Measurements from ENCODE around the gene SSH3. TPM values are rescaled to one million over a fixed set of nuclear protein-coding genes. Genes with fewer than 3 reads are reported as not detected.

The SSH3 gene
- total and polyA plus RNA-seq, 2 donors (not counting 1 experiment from before 2014, with no cell fraction given): 6.9 to 15.7 TPM

DNA sequence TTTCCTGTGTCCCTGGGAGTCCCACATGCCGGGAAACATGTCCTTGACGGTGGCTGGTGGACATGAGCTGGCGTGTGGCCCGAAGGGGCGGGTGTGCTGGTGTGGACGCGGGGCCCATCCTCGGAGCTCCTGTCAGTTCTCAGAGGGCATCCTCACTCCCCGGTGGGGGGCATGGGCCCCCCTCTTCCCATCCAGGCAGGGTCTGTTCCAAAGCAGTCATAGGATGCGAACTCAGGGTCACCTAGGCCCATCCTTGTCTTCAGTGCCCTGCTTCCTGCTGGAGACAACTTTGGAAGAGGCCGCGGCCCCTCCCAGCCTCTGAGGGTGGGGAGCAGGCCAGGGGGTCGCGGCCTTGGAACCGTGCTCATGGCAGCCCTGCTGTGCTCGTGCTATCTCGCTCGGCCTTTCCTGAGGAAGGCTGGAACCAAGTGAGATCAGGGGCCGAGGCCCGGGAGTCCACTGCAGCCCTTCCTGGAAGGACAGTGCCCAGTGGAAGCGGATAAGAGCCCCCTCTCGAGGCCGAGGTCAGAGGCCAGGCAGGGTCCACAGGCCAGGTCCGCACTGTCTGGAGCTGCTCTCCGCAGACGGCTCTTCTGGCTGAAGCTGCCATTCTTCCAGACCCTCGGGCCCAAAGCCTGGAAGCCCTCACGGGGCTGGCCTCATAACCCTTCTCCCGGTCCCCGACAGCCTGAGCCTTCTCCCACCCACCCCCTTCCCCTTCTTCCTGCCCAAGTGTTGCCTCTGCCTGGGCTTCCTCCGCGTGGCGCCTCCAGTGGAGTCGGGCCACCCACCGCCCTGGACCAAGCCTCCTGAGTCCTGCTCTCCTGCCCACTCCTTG, 28.3 kb upstream of the SSH3 start:
- Histone ChIP-seq H3K4me3 (replicated peaks in 1 of 4; ENCODE audit: control extremely low read depth in 1 of 4, insufficient read depth in 1 of 4, low read depth in 3 of 4, low read length in 4 of 4) (no peak overlapping the region), H3K9me3 (ENCODE audit: control insufficient read depth, insufficient read depth, low read depth, low read length) (no peaks in the 10 kb centered on the region), H3K4me1 (ENCODE audit: control insufficient read depth, extremely low read depth, insufficient read depth, low read length) (peaks cover 36% of the 10 kb centered on the region), H3K4me2 (ENCODE audit: extremely low read depth, insufficient read depth, low read length) (no peak overlapping the region), H4K20me1 (ENCODE audit: control insufficient read depth, extremely low read depth, insufficient read depth, low read length) (no peaks in the 10 kb centered on the region), H3K27ac (ENCODE audit: insufficient read depth, low read length) (no peak overlapping the region), H3K79me2 (ENCODE audit: control insufficient read depth, insufficient read depth, low read length) (peaks cover 58% of the 10 kb centered on the region), H3K9ac (ENCODE audit: insufficient read depth, low read length) (no peak overlapping the region), H3K36me3 (ENCODE audit: control insufficient read depth, insufficient read depth, low read length) (peaks cover 11% of the 10 kb centered on the region), H3K27me3 (ENCODE audit: control insufficient read depth, insufficient read depth, low read length) (no peaks in the 10 kb centered on the region), H2AFZ (ENCODE audit: low read length) (no peak overlapping the region)
- no peak for DNase-seq (ENCODE audit: low read depth in 2 of 2)
- no peak for TF ChIP-seq EZH2 (IDR thresholded peaks at IDR 0.05; ENCODE audit: low read length, missing control alignments)
- TF ChIP-seq, protein P1, sequence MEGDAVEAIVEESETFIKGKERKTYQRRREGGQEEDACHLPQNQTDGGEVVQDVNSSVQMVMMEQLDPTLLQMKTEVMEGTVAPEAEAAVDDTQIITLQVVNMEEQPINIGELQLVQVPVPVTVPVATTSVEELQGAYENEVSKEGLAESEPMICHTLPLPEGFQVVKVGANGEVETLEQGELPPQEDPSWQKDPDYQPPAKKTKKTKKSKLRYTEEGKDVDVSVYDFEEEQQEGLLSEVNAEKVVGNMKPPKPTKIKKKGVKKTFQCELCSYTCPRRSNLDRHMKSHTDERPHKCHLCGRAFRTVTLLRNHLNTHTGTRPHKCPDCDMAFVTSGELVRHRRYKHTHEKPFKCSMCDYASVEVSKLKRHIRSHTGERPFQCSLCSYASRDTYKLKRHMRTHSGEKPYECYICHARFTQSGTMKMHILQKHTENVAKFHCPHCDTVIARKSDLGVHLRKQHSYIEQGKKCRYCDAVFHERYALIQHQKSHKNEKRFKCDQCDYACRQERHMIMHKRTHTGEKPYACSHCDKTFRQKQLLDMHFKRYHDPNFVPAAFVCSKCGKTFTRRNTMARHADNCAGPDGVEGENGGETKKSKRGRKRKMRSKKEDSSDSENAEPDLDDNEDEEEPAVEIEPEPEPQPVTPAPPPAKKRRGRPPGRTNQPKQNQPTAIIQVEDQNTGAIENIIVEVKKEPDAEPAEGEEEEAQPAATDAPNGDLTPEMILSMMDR (conservative IDR thresholded peaks at IDR 0.05 in 1 of 2, IDR thresholded peaks at IDR 0.05 in 1 of 2; ENCODE audit: low read depth in 1 of 2, low read length in 2 of 2): no peak

DNA sequence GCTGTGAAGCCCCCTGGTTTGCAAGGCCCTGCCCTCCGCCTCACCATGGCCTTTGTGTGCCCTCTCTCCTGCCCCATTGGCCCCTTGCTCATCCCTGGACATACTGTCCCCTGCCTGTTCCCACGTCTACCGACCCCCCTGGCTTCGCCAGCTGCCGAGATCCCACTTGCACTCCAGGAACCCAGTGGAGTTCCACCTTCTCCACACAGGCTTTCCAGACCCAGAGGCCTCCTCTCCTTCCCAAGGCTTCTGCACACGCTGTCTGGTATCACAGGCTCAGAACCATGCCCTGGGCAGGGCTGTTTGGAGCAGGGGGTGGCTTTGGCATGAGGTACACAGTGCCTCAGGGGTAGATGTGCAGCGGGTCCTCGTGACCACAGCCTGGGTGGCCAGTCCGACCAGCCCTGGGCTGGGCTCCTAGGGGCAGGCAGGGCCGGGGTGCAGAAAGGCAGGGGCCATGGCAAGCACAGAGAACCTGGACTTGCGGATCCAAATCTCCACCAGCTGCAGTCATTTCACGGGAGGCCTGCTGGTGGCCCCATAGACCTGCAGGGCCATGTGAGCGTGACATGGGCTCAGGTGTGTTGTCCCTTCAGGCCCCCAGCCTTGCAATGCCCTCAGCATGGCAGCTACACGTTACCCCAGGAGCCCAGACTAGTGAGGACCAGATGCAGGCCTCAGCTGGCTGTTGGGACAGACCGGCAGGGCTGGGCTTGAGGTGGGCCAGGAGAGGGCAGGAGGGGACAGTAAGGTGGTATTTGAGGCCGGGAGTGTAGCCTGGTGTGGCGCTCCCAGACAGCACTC, 27.5 kb upstream of the SSH3 start:
- no peak for TF ChIP-seq EZH2 (IDR thresholded peaks at IDR 0.05; ENCODE audit: low read length, missing control alignments)
- TF ChIP-seq, protein P1 (conservative IDR thresholded peaks at IDR 0.05 in 1 of 2, IDR thresholded peaks at IDR 0.05 in 1 of 2; ENCODE audit: low read depth in 1 of 2, low read length in 2 of 2): no peak
- H3K4me2 ChIP-seq (ENCODE audit: extremely low read depth, insufficient read depth, low read length): no peak overlapping the region
- peaks cover 51% of the 10 kb centered on the region for H3K79me2 ChIP-seq (ENCODE audit: control insufficient read depth, insufficient read depth, low read length)
- no peaks in the 10 kb centered on the region for H3K9me3 ChIP-seq (ENCODE audit: control insufficient read depth, insufficient read depth, low read depth, low read length)
- no peak for DNase-seq (ENCODE audit: low read depth in 2 of 2)
- H3K27me3 ChIP-seq (ENCODE audit: control insufficient read depth, insufficient read depth, low read length): no peaks in the 10 kb centered on the region
- H3K4me3 ChIP-seq (replicated peaks in 1 of 4; ENCODE audit: control extremely low read depth in 1 of 4, insufficient read depth in 1 of 4, low read depth in 3 of 4, low read length in 4 of 4): no peak overlapping the region
- H3K4me1 ChIP-seq (ENCODE audit: control insufficient read depth, extremely low read depth, insufficient read depth, low read length): peaks cover 31% of the 10 kb centered on the region
- no peak overlapping the region for H2AFZ ChIP-seq (ENCODE audit: low read length)
- H3K9ac ChIP-seq (ENCODE audit: insufficient read depth, low read length): no peak overlapping the region
- no peaks in the 10 kb centered on the region for H4K20me1 ChIP-seq (ENCODE audit: control insufficient read depth, extremely low read depth, insufficient read depth, low read length)
- H3K36me3 ChIP-seq (ENCODE audit: control insufficient read depth, insufficient read depth, low read length): peaks cover 17% of the 10 kb centered on the region
- no peak overlapping the region for H3K27ac ChIP-seq (ENCODE audit: insufficient read depth, low read length)

DNA sequence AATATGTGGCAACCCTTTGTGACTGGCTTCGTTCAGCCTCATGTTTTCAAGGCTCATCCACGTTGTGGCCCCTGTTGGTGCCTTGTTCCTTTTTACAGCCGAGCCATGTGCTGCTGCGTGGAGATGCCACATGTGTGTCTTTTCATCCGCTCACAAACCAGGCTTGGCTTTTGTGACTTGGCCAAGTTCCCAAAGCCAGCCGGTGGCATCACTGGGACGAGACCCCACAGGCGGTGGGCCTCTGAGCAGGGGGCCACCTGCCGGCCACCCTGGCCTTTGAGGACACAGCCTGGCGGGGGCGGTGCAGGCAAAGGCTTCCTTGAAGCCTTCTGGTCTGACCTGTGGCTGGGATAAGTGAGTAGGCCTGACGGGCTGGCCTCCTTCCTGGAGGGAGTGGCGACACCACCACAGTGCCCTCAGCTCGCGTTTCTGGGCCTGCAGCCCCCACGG, 26.5 kb upstream of the SSH3 start:
- H3K4me3 ChIP-seq (replicated peaks in 1 of 4; ENCODE audit: control extremely low read depth in 1 of 4, insufficient read depth in 1 of 4, low read depth in 3 of 4, low read length in 4 of 4): peak overlapping the region in 1 of 4 experiments; percentile 54
- H3K9ac ChIP-seq (ENCODE audit: insufficient read depth, low read length): peak overlapping the region; percentile 18
- no peaks in the 10 kb centered on the region for H4K20me1 ChIP-seq (ENCODE audit: control insufficient read depth, extremely low read depth, insufficient read depth, low read length)
- no peak overlapping the region for H2AFZ ChIP-seq (ENCODE audit: low read length)
- H3K79me2 ChIP-seq (ENCODE audit: control insufficient read depth, insufficient read depth, low read length): peaks cover 41% of the 10 kb centered on the region
- peaks cover 27% of the 10 kb centered on the region for H3K4me1 ChIP-seq (ENCODE audit: control insufficient read depth, extremely low read depth, insufficient read depth, low read length)
- no peaks in the 10 kb centered on the region for H3K27me3 ChIP-seq (ENCODE audit: control insufficient read depth, insufficient read depth, low read length)
- H3K27ac ChIP-seq (ENCODE audit: insufficient read depth, low read length): peak overlapping the region; percentile 79
- DNase-seq (ENCODE audit: low read depth in 2 of 2): peak in 1 of 2 donors; percentile 53
- no peaks in the 10 kb centered on the region for H3K9me3 ChIP-seq (ENCODE audit: control insufficient read depth, insufficient read depth, low read depth, low read length)
- TF ChIP-seq, protein P1 (conservative IDR thresholded peaks at IDR 0.05 in 1 of 2, IDR thresholded peaks at IDR 0.05 in 1 of 2; ENCODE audit: low read depth in 1 of 2, low read length in 2 of 2): peak; percentile 21 to 25
- no peak for TF ChIP-seq EZH2 (IDR thresholded peaks at IDR 0.05; ENCODE audit: low read length, missing control alignments)
- peak overlapping the region; percentile 55 for H3K4me2 ChIP-seq (ENCODE audit: extremely low read depth, insufficient read depth, low read length)
- H3K36me3 ChIP-seq (ENCODE audit: control insufficient read depth, insufficient read depth, low read length): peaks cover 21% of the 10 kb centered on the region

Data from fibroblast of lung (primary cell).